Colonic mucosa (tissue), 4 donors: Measurements from ENCODE around the gene CDR2L. TPM values are rescaled to one million over a fixed set of nuclear protein-coding genes. Genes with fewer than 3 reads are reported as not detected.
"Not testable (repeated sequence)": the region's sequence is repeated elsewhere in the genome, so short reads cannot be mapped to it uniquely, and the experiment has no call there.

Source experiments
- DNase-seq: peaks from one replicate; pipeline ENCODE4 v3.0.0-alpha.2; 2020
- H3K27ac ChIP-seq: fragments of 200-600 bp; one replicate; pipeline ENCODE4 v1.8.0; 2021
- H3K27me3 ChIP-seq: fragments of 200-600 bp; one replicate; pipeline ENCODE4 v1.8.0; 2021
- H3K36me3 ChIP-seq: fragments of 200-600 bp; one replicate; pipeline ENCODE4 v1.8.0; 2021
- H3K4me1 ChIP-seq: fragments of 200-600 bp; one replicate; pipeline ENCODE4 v1.8.0; 2021; ENCODE audit warnings: mild to moderate bottlenecking
- H3K4me3 ChIP-seq: fragments of 200-600 bp; one replicate; pipeline ENCODE4 v1.8.0; 2021
- H3K9ac ChIP-seq, 2 donors: one replicate each; pipeline ENCODE4 v1.7.0; 2013; ENCODE audit warnings: control low read depth in 2 of 2, low read depth in 2 of 2, low read length in 2 of 2
- H3K9me3 ChIP-seq: fragments of 200-600 bp; one replicate; pipeline ENCODE4 v1.8.0; 2021
- CTCF ChIP-seq: fragments of 200-600 bp; IDR thresholded peaks from one replicate; pipeline ENCODE4 v1.8.0; 2022; ENCODE audit warnings: antibody characterized with exemption, mild to moderate bottlenecking
- intact Hi-C: fragments of 100-400 bp; cut with DNase I; formaldehyde crosslinking; loops from one replicate; pipeline ENCODE4 v1.14.1; 2022
- total RNA-seq, 2 donors: library from RNA; stranded (reverse); fragmentation: NEBNext Ultra II Directional in 1 of 2; extraction: Animal tissue kit (Norgen Biotek cat#: 25700) in 1 of 2; gene quantifications; one replicate each; pipeline ENCODE4 v1.2.1, GENCODE V29; 2021
- donor health status: healthy.
- donor health status: DM: no; HTN: no; CAD: no.
- donor health status: DM: no; HTN: no; CAD: no.

Gene CDR2L
- total RNA-seq, 2 donors from 2014 or later: 3.7 to 4.1 TPM

GRCh38 chr17:74979408-74980146 is 7.9 kb upstream of the CDR2L start:
- no peak overlapping the region for H3K4me3 ChIP-seq
- intact Hi-C loops: no loop called here
- H3K9ac ChIP-seq: no peak overlapping the region

GRCh38 chr17:74981318-74981978 is 6.0 kb upstream of the CDR2L start:
- intact Hi-C loops: no loop called here
- DNase-seq: no peak

More at GRCh38 chr17:74979408-74980146, 7.9 kb upstream of the CDR2L start:
- no peaks in the 10 kb centered on the region for H3K27me3 ChIP-seq
- no peak overlapping the region for H3K27ac ChIP-seq
- peaks cover 6% of the 10 kb centered on the region for H3K4me1 ChIP-seq
- TF ChIP-seq CTCF: no peak
- DNase-seq: no peak
- H3K9me3 ChIP-seq: no peaks in the 10 kb centered on the region
- H3K36me3 ChIP-seq: no peaks in the 10 kb centered on the region

GRCh38 chr17:74981979-74982662 is 5.3 kb upstream of the CDR2L start:
- no peaks in the 10 kb centered on the region for H3K27me3 ChIP-seq
- no peaks in the 10 kb centered on the region for H3K36me3 ChIP-seq
- no peak for TF ChIP-seq CTCF
- peak overlapping the region; percentile 85 to 91 for H3K9ac ChIP-seq
- intact Hi-C loops: no loop called here
- no peaks in the 10 kb centered on the region for H3K9me3 ChIP-seq
- peak overlapping the region; percentile 53 for H3K4me3 ChIP-seq
- H3K4me1 ChIP-seq: peaks cover 6% of the 10 kb centered on the region
- peak overlapping the region; percentile 66 for H3K27ac ChIP-seq
- DNase-seq: peak; percentile 75

More at GRCh38 chr17:74981318-74981978, 6.0 kb upstream of the CDR2L start:
- Histone ChIP-seq H3K36me3 (no peaks in the 10 kb centered on the region), H3K9me3 (no peaks in the 10 kb centered on the region), H3K4me3 (peak overlapping the region; percentile 53), H3K4me1 (peaks cover 6% of the 10 kb centered on the region), H3K27ac (peak overlapping the region; percentile 66), H3K9ac (peak overlapping the region; percentile 85 to 91), H3K27me3 (no peaks in the 10 kb centered on the region)
- TF ChIP-seq CTCF: no peak

- intact Hi-C loops, H3K27me3 ChIP-seq, H3K9me3 ChIP-seq, H3K36me3 ChIP-seq, H3K4me1 ChIP-seq, DNase-seq: not testable (repeated sequence)
- H3K9ac ChIP-seq: peak overlapping the region; percentile 85 to 91
- H3K4me3 ChIP-seq: peak overlapping the region; percentile 53
- H3K27ac ChIP-seq: peak overlapping the region; percentile 66
These were observed 4.6 kb upstream of the CDR2L start for GRCh38 chr17:74982663-74983313.

GRCh38 chr17:74986206-74986576 is 1.2 kb upstream of the CDR2L start:
- H3K4me3 ChIP-seq: no peak overlapping the region
- H3K4me1 ChIP-seq: peaks cover 9% of the 10 kb centered on the region
- no peak overlapping the region for H3K27ac ChIP-seq
- TF ChIP-seq CTCF: no peak
- no peaks in the 10 kb centered on the region for H3K9me3 ChIP-seq
- no peak for DNase-seq
- H3K36me3 ChIP-seq: no peaks in the 10 kb centered on the region
- intact Hi-C loops: no loop called here
- H3K27me3 ChIP-seq: no peaks in the 10 kb centered on the region
- H3K9ac ChIP-seq: no peak overlapping the region
